KG1 (cell line): ENCODE measurements around the gene MTOR.
A peak's percentile ranks its signal among the peaks of the same experiment; 100 is the strongest.
"Not testable (repeated sequence)": the region's sequence is repeated elsewhere in the genome, so short reads cannot be mapped to it uniquely, and the experiment has no call there.

Experiments
- DNase-seq: peaks from one replicate; lab custom pipeline; 2025; lab: John Stamatoyannopoulos, UW

The MTOR gene

GRCh38 chr1:11262171-11263049 is at the start of gene MTOR:
Gene MTOR, minus strand, starts transcription at chr1:11262551. Its CDS starts 3,142 bp downstream, at chr1:11259409.
- peak; percentile 96 for DNase-seq

GRCh38 chr1:11309385-11309784 is 47.0 kb upstream of the MTOR start:
- no peak for DNase-seq

- no peak for DNase-seq
Measured at GRCh38 chr1:11308699-11309224, 46.4 kb upstream of the MTOR start.

GRCh38 chr1:11307852-11308251 is 45.5 kb upstream of the MTOR start:
- DNase-seq, result no peak

GRCh38 chr1:11305516-11305915 is 43.2 kb upstream of the MTOR start:
- not testable (repeated sequence) for DNase-seq

- no peak for DNase-seq
Measured at GRCh38 chr1:11302366-11302765, 40.0 kb upstream of the MTOR start.

- no peak for DNase-seq
Measured at GRCh38 chr1:11301601-11302000, 39.2 kb upstream of the MTOR start.

GRCh38 chr1:11299225-11299574 is 36.8 kb upstream of the MTOR start:
- no peak for DNase-seq

- DNase-seq, result no peak
Measured at GRCh38 chr1:11298390-11299224, 36.3 kb upstream of the MTOR start.

- not testable (repeated sequence) for DNase-seq
Measured at GRCh38 chr1:11297774-11298173, 35.4 kb upstream of the MTOR start.

- DNase-seq, result no peak
Measured at GRCh38 chr1:11295905-11296304, 33.6 kb upstream of the MTOR start.

- DNase-seq, result no peak
Measured at GRCh38 chr1:11294951-11295350, 32.6 kb upstream of the MTOR start.

- no peak for DNase-seq
Measured at GRCh38 chr1:11293856-11294255, 31.5 kb upstream of the MTOR start.

GRCh38 chr1:11291049-11291448 is 28.7 kb upstream of the MTOR start:
- DNase-seq, result no peak

- no peak for DNase-seq
Measured at GRCh38 chr1:11289064-11289463, 26.7 kb upstream of the MTOR start.

GRCh38 chr1:11286735-11287410 is 24.5 kb upstream of the MTOR start:
- no peak for DNase-seq

GRCh38 chr1:11285883-11286734 is 23.8 kb upstream of the MTOR start:
- DNase-seq, result no peak

- DNase-seq, result no peak
Measured at GRCh38 chr1:11284784-11285183, 22.4 kb upstream of the MTOR start.

- no peak for DNase-seq
Measured at GRCh38 chr1:11283151-11283550, 20.8 kb upstream of the MTOR start.

- DNase-seq, result no peak
Measured at GRCh38 chr1:11281518-11282331, 19.4 kb upstream of the MTOR start.
